Endothelial cell of umbilical vein (primary cell): ENCODE measurements around the gene EXOC6B. TPM values are rescaled to one million over a fixed set of nuclear protein-coding genes. Genes with fewer than 3 reads are reported as not detected.

ENCODE experiments used
- BruUV-seq: library from RNA; stranded (reverse); fragments of 400-500 nt; replicated peaks from 2 replicates; lab custom pipeline; 2021; lab: Mats Ljungman, UMichigan
- CTCF ChIA-PET: fragments of 300-600, 350-600 bp; sonication (Branson Sonifier 250); formaldehyde crosslinking; loops from one replicate; lab custom pipeline; 2021; ENCODE audit warnings: antibody characterized with exemption, inconsistent platforms; lab: Charles Lee
- POLR2A ChIA-PET: fragments of 300-600, 350-600 bp; sonication (Branson Sonifier 250); formaldehyde crosslinking; loops from one replicate; lab custom pipeline; 2021; ENCODE audit warnings: antibody characterized with exemption, inconsistent platforms; lab: Charles Lee
- DNase-seq: peaks from one replicate; pipeline ENCODE4 v3.0.0-alpha.2; 2011; ENCODE audit warnings: low read depth, low spot score
- FAIRE-seq: peaks from 2 replicates; lab custom pipeline; 2011; peaks lifted over from hg19 to GRCh38; lab: Jason Lieb, UNC
- H2AFZ ChIP-seq: 2 replicates; pipeline ENCODE4 v1.6.0; 2012; ENCODE audit warnings: low read depth, low read length, control low read depth, inconsistent platforms
- H3K27ac ChIP-seq: 2 replicates; pipeline ENCODE4 v1.5.1; 2011; ENCODE audit warnings: low read depth, mild to moderate bottlenecking, control low read depth, low read length, moderate library complexity; ENCODE audit not compliant: insufficient read depth
- H3K27me3 ChIP-seq, 2 experiments: 2 replicates each; pipeline versions ENCODE4 v1.6.0 to v1.6.1; 2011; ENCODE audit warnings: low read length in 2 of 2, mixed read lengths in 1 of 2; ENCODE audit not compliant: control insufficient read depth in 2 of 2, insufficient read depth in 2 of 2
- H3K36me3 ChIP-seq, 2 experiments: 2 replicates in 1 of 2; 3 replicates in 1 of 2; pipeline ENCODE4 v1.5.1; 2011; ENCODE audit warnings: low read length in 2 of 2, mild to moderate bottlenecking in 1 of 2, moderate library complexity in 1 of 2; ENCODE audit not compliant: control insufficient read depth in 2 of 2, insufficient read depth in 2 of 2; ENCODE audit errors: extremely low read depth in 1 of 2
- H3K4me1 ChIP-seq: 3 replicates; pipeline ENCODE4 v1.5.1; 2011; ENCODE audit warnings: mild to moderate bottlenecking, low read length; ENCODE audit not compliant: control insufficient read depth, insufficient read depth; ENCODE audit errors: extremely low read depth
- H3K4me2 ChIP-seq: 2 replicates; pipeline ENCODE4 v1.6.1; 2011; ENCODE audit warnings: low read length, control low read depth, mixed read lengths; ENCODE audit not compliant: insufficient read depth
- H3K4me3 ChIP-seq, 3 experiments: fragments of 200-600 bp in 1 of 3; sonication (generic), shearing (Covaris generic) in 1 of 3; replicated peaks in 1 of 3; 2 replicates each; pipeline ENCODE4 v1.5.1; 2011 to 2016; ENCODE audit warnings: control low read depth in 3 of 3, low read length in 3 of 3, mild to moderate bottlenecking in 2 of 3, inconsistent platforms in 1 of 3, low read depth in 1 of 3, moderate library complexity in 1 of 3; ENCODE audit not compliant: insufficient read depth in 1 of 3
- H3K79me2 ChIP-seq: 2 replicates; pipeline ENCODE4 v1.6.0; 2012; ENCODE audit warnings: low read length, inconsistent platforms; ENCODE audit not compliant: control insufficient read depth, insufficient read depth
- H3K9ac ChIP-seq: replicated peaks from 2 replicates; pipeline ENCODE3; 2011; ENCODE audit warnings: low read length, control low read depth; ENCODE audit not compliant: insufficient read depth; ENCODE audit errors: extremely low read depth
- H3K9me1 ChIP-seq: replicated peaks from 3 replicates; pipeline ENCODE4 v1.6.0; 2011; ENCODE audit warnings: mild to moderate bottlenecking, low read length; ENCODE audit not compliant: control insufficient read depth, insufficient read depth; ENCODE audit errors: extremely low read depth
- H3K9me3 ChIP-seq: replicated peaks from 2 replicates; pipeline ENCODE4 v1.5.1; 2012; ENCODE audit warnings: low read length, inconsistent platforms; ENCODE audit not compliant: control insufficient read depth, insufficient read depth
- H4K20me1 ChIP-seq: replicated peaks from 2 replicates; pipeline ENCODE3; 2011; ENCODE audit warnings: mild to moderate bottlenecking, low read length; ENCODE audit not compliant: control insufficient read depth, insufficient read depth; ENCODE audit errors: extremely low read depth
- FOS ChIP-seq: IDR thresholded peaks from 2 replicates; pipeline ENCODE4 v1.6.1; 2011; ENCODE audit warnings: mild to moderate bottlenecking, low read length, moderate library complexity, borderline replicate concordance; ENCODE audit not compliant: insufficient read depth
- GATA2 ChIP-seq: IDR thresholded peaks from 2 replicates; pipeline ENCODE4 v1.7.0; 2011; ENCODE audit warnings: low read depth, mild to moderate bottlenecking, moderate library complexity, mixed read lengths, low read length; ENCODE audit not compliant: insufficient read length, insufficient read depth
- JUN ChIP-seq: IDR thresholded peaks from 2 replicates; pipeline ENCODE4 v1.6.1; 2011; ENCODE audit warnings: borderline replicate concordance, low read depth; ENCODE audit not compliant: insufficient read length, insufficient read depth
- MYC ChIP-seq: IDR thresholded peaks from one replicate; pipeline ENCODE4 v1.6.1; 2011; ENCODE audit warnings: mild to moderate bottlenecking, low read depth, low read length
- POLR2A ChIP-seq: IDR thresholded peaks from 2 replicates; pipeline ENCODE4 v1.6.1; 2012; ENCODE audit warnings: low read depth, mild to moderate bottlenecking, control low read depth, low read length
- dilution Hi-C: fragments of 300-500 bp; cut with MboI; formaldehyde crosslinking; loops from one replicate; pipeline ENCODE4 v1.15.0; 2019; ENCODE audit warnings: low sequenced_read_pairs; ENCODE audit not compliant: extremely low pct_ligation_motif_present
- intact Hi-C: fragments of 100-400 bp; cut with micrococcal nuclease; formaldehyde crosslinking; loops from one replicate; pipeline ENCODE4 v1.10.0; 2022
- polyA plus RNA-seq, 4 experiments: library from polyadenylated mRNA; depleted of rRNA in 3 of 4; stranded (reverse) in 3 of 4; unstranded in 1 of 4; fragments of >200 nt; gene quantifications; 2 replicates each; pipeline versions ENCODE4 v1.2.1 to v1.2.3, GENCODE V29; 2011 to 2012; ENCODE audit warnings: missing spikeins in 1 of 4
- total RNA-seq: library from RNA; stranded (reverse); gene quantifications from 2 replicates; pipeline ENCODE4 v1.2.3, GENCODE V29; 2021
- TF ChIP-seq, protein P1 (sequence below), 2 donors: IDR thresholded peaks; 1 replicate in 1 of 2; 2 replicates in 1 of 2; pipeline ENCODE4 v1.5.1; 2011; ENCODE audit warnings: low read length in 2 of 2, mild to moderate bottlenecking in 2 of 2, moderate library complexity in 2 of 2, control low read depth in 1 of 2, inconsistent platforms in 1 of 2, low read depth in 1 of 2; ENCODE audit not compliant: insufficient read depth in 1 of 2; ENCODE audit errors: extremely low read depth in 1 of 2
- TF ChIP-seq, protein P2 (sequence below): IDR thresholded peaks from 2 replicates; pipeline ENCODE4 v1.6.1; 2011; ENCODE audit not compliant: insufficient read depth, insufficient read length

The EXOC6B gene
- total and polyA plus RNA-seq, 2 donors (not counting 3 experiments of a cell fraction or from before 2014, with no cell fraction given), result 10.8 to 34.8 TPM

DNA sequence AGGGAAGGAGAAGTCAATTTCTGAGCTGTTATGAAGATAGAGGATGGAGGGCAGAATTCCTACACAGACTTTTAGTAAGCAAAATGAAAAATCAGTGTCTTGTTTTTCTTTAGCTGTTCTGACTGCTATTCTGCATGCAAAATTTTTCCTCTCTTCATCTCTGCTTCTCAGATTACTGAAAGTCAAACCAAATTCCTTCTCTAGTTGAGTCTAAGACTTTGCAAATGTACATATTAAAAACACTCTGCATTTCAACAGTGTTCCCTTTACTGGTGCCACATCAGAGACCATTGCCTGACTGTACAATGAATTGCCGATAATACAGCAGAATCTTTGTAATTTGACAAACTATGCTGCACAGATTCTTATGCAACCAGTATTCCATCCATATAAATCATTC is 198.8 kb downstream of the EXOC6B start:
- H3K4me3 ChIP-seq, result no peak overlapping the region
- POLR2A ChIA-PET, result no interaction called here
- H3K27me3 ChIP-seq, result no peaks in the 10 kb centered on the region
- H4K20me1 ChIP-seq, result no peaks in the 10 kb centered on the region
- H3K9me3 ChIP-seq, result no peaks in the 10 kb centered on the region
- no TSS peak for BruUV-seq
- H3K9ac ChIP-seq, result no peak overlapping the region
- peaks cover 7% of the 10 kb centered on the region for H3K4me1 ChIP-seq
- no peaks in the 10 kb centered on the region for H3K36me3 ChIP-seq
- no peaks in the 10 kb centered on the region for H3K79me2 ChIP-seq
- no peak overlapping the region for H3K4me2 ChIP-seq
- H3K9me1 ChIP-seq, result peaks cover 2% of the 10 kb centered on the region
- intact Hi-C loops, result no loop called here
- TF ChIP-seq POLR2A, result no peak
- TF ChIP-seq JUN, result no peak
- no peak for TF ChIP-seq GATA2
- TF ChIP-seq, protein P1, sequence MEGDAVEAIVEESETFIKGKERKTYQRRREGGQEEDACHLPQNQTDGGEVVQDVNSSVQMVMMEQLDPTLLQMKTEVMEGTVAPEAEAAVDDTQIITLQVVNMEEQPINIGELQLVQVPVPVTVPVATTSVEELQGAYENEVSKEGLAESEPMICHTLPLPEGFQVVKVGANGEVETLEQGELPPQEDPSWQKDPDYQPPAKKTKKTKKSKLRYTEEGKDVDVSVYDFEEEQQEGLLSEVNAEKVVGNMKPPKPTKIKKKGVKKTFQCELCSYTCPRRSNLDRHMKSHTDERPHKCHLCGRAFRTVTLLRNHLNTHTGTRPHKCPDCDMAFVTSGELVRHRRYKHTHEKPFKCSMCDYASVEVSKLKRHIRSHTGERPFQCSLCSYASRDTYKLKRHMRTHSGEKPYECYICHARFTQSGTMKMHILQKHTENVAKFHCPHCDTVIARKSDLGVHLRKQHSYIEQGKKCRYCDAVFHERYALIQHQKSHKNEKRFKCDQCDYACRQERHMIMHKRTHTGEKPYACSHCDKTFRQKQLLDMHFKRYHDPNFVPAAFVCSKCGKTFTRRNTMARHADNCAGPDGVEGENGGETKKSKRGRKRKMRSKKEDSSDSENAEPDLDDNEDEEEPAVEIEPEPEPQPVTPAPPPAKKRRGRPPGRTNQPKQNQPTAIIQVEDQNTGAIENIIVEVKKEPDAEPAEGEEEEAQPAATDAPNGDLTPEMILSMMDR (IDR thresholded peaks at IDR 0.05; ENCODE audit: extremely low read depth in 1 of 2, insufficient read depth in 1 of 2, low read depth in 1 of 2, low read length in 2 of 2), result no peak
- TF ChIP-seq, protein P2, sequence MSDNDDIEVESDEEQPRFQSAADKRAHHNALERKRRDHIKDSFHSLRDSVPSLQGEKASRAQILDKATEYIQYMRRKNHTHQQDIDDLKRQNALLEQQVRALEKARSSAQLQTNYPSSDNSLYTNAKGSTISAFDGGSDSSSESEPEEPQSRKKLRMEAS, result no peak
- no peak for TF ChIP-seq MYC
- TF ChIP-seq FOS, result no peak
- FAIRE-seq (no peak), DNase-seq (no peak)
- no peak overlapping the region for H2AFZ ChIP-seq
- no peak overlapping the region for H3K27ac ChIP-seq
- CTCF ChIA-PET, result interaction anchor here (0.7 kb wide), 1 partner anchor 21 kb away, joined by 3 read pairs; no protein-coding TSS in a partner anchor
- dilution Hi-C loops, result no loop called here
